ENCODE results near the gene SERTAD2.

Gene SERTAD2

GRCh38 chr2:64609942-64610281, 43.8 kb downstream of the SERTAD2 start:
- in situ Hi-C loops (cut with HindIII; ENCODE audit: low pct_ligation_motif_present, low sequenced_read_pairs) = no loop called here
- TF ChIP-seq CTCF (IDR thresholded peaks at IDR 0.05; ENCODE audit: low read depth, low read length, missing control alignments) = no peak
- Histone ChIP-seq H3K27ac (no peak overlapping the region), H3K27me3 (replicated peaks) (peaks cover 10% of the 10 kb centered on the region), H3K36me3 (replicated peaks) (no peaks in the 10 kb centered on the region), H3K4me3 (ENCODE audit: low read depth, low read length) (peak overlapping the region; percentile 47)
- no peak for DNase-seq

DNA sequence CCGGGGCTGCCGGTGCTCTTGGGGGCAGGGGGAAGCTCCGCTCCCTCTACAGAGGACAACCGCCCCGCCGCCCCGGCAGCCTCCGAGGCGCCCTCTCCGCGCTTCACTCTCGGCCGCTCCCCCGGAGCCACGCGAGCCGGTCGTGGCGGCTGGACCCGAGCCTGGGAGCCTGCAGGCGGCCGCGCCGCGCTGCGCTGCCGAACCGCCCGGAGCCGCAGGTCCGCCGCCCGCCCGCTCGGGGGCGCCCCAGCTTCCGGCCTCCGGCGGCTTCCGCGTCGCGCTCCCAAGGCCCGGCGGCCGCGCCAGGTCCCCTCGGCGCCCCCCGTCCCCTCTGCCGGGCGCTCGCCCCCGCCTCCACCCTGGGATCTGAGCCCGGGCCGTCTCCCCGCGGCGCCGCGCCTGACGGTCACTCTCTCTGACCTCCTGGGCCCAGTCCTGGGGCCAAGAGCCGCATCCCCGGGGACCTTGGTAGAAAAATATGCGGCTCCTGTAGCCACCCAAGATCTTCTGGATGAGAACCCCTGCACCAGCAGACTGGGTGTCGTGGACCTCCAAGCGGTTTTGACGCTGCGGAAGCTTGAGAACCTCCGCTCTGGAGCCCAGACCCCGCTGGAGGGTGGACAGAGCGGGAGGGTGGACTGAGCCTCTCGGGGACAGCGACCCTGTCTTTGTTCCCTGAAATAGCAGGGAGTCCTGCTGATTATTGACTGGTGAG, 44.3 kb downstream of the SERTAD2 start:
- peak; percentile 25 for TF ChIP-seq CTCF (IDR thresholded peaks at IDR 0.05; ENCODE audit: low read depth, low read length, missing control alignments)
- H3K36me3 ChIP-seq (replicated peaks) = no peaks in the 10 kb centered on the region
- H3K27ac ChIP-seq = no peak overlapping the region
- H3K27me3 ChIP-seq (replicated peaks) = peaks cover 10% of the 10 kb centered on the region
- in situ Hi-C loops (cut with HindIII; ENCODE audit: low pct_ligation_motif_present, low sequenced_read_pairs) = no loop called here
- no peak for DNase-seq
- peak overlapping the region; percentile 47 for H3K4me3 ChIP-seq (ENCODE audit: low read depth, low read length)

DNA sequence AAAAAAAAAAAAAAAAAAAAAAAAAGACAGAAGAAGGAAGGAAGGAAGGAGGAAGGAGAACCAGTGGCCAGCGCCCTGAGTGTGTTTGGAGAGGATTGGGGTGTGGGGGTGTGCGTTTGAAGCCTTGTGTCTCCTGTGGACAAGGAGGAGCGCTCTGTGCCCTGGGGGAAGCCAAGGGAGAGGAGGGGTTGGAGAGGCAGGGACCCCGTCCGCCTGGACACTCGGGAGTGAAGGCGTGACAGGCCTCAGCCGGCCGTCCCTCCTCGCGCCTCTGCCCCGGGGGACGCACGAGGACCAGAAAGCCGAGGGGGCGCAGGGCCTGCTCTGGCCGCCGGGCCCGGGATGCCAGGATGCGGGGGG, 44.9 kb downstream of the SERTAD2 start:
- TF ChIP-seq CTCF (IDR thresholded peaks at IDR 0.05; ENCODE audit: low read depth, low read length, missing control alignments) = no peak
- Histone ChIP-seq H3K27ac (no peak overlapping the region), H3K36me3 (replicated peaks) (no peaks in the 10 kb centered on the region), H3K27me3 (replicated peaks) (peaks cover 10% of the 10 kb centered on the region), H3K4me3 (ENCODE audit: low read depth, low read length) (peak overlapping the region; percentile 38)
- in situ Hi-C loops (cut with HindIII; ENCODE audit: low pct_ligation_motif_present, low sequenced_read_pairs) = no loop called here
- DNase-seq = no peak

DNA sequence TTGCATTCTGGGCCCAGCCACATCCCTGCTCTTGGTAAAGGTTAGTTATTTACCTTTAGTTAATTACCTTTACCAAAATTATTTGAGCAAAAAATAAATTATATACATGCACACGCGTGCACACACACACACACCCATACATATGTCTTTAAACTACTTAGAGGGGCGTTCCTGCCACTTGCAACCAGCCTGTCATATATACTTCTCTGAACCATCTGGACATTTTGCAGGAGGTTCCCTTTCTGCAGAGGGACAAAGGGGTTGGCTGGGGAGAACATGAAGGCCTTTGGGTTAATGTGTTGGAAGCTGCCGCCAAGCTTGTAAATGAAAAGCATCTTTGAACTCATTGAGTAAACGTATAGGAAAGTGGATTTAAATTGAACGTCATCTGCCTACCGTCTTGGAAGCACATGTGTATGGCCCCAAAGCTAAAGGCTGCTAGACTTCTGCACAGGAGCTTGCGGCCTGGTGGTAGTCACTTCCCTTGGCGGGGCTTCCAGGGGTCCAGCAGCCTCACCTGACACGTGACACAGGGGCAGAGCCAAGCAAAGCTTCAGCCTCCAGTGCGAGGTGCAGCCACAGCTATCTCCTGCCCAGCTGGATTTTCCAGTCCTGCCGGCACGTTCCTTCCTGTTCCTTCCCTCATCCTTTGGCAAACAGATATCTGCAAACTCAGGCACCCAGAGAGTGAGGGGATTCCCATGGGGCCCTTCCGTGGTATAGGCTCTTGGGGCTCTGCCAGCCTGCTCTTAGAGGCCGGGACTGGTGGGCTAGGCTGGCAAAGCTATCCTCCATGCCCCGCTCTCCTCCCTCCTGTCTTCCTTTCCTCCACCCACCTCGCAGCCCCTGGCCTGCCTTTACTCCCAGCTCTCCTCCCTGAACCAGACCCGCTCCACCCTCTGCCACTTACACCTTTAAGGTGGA, 46.1 kb downstream of the SERTAD2 start:
- no peak for DNase-seq
- in situ Hi-C loops (cut with HindIII; ENCODE audit: low pct_ligation_motif_present, low sequenced_read_pairs) = no loop called here
- Histone ChIP-seq H3K27me3 (replicated peaks) (peaks cover 5% of the 10 kb centered on the region), H3K27ac (no peak overlapping the region), H3K4me3 (ENCODE audit: low read depth, low read length) (no peak overlapping the region), H3K36me3 (replicated peaks) (no peaks in the 10 kb centered on the region)
- TF ChIP-seq CTCF (IDR thresholded peaks at IDR 0.05; ENCODE audit: low read depth, low read length, missing control alignments) = no peak

DNA sequence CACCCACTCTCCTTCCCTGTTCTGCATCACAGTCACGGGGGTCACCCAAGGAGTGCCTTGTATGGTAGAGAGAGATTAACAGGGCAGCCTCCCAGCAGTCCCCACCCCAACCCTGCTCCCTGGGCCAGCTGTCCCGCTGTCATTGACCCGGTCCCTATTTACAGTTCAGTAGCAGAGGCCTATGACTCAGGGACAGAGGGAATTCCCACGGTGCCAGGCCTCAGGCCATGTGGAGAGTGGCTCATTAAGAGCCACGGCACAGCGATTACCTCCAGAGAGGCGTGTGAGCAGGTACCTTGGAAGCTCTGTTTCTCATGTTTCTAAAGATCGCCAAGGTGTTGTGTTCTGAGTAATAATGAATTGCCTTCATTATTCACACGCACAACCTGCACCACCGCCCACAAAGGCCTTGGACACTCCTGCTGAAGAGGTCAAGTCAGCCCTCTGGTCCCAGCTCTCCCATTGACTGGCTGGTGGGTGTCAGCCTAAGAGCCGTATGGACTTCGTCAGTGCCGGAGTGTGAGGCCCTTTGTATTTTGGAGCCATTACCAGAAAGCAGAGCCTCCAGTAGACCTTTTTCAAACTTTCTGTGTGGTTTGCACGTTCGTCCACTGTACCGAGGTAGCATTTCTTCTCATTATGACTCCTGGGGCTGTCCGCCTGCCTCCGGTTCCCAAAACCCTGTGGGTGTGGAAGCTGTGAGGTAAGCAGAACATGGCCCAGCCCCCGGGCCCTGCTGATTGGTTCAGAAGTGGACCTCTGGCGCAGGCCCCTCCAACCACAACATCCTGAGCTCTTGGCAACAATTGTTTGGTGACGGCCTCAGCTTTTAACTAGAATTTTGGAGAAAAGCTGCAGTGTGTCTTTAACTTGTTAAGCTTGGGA, 47.0 kb downstream of the SERTAD2 start:
- Histone ChIP-seq H3K27me3 (replicated peaks) (peaks cover 2% of the 10 kb centered on the region), H3K4me3 (ENCODE audit: low read depth, low read length) (no peak overlapping the region), H3K36me3 (replicated peaks) (no peaks in the 10 kb centered on the region), H3K27ac (no peak overlapping the region)
- no peak for TF ChIP-seq CTCF (IDR thresholded peaks at IDR 0.05; ENCODE audit: low read depth, low read length, missing control alignments)
- no peak for DNase-seq
- in situ Hi-C loops (cut with HindIII; ENCODE audit: low pct_ligation_motif_present, low sequenced_read_pairs) = no loop called here

Measured in brain microvascular endothelial cell (primary cell).